Stimulated activated CD4-positive, alpha-beta T cell treated with anti-CD3 and anti-CD28 coated beads, Interleukin-4, amount 100 ng/mL, for 4 hours (primary cell): Measurements from ENCODE around the gene MRPL3.
A peak's percentile ranks its signal among the peaks of the same experiment; 100 is the strongest.

Experiments used
- DNase-seq, 2 experiments: peaks; one replicate each; pipeline ENCODE4 v3.0.0-alpha.2; 2020

The MRPL3 gene

GRCh38 chr3:131502530-131503319, at the start of gene MRPL3:
Gene MRPL3, minus strand, starts transcription at chr3:131502971. Its CDS starts 150 bp downstream, at chr3:131502821.
- DNase-seq: peak; percentile 79 to 80

DNA sequence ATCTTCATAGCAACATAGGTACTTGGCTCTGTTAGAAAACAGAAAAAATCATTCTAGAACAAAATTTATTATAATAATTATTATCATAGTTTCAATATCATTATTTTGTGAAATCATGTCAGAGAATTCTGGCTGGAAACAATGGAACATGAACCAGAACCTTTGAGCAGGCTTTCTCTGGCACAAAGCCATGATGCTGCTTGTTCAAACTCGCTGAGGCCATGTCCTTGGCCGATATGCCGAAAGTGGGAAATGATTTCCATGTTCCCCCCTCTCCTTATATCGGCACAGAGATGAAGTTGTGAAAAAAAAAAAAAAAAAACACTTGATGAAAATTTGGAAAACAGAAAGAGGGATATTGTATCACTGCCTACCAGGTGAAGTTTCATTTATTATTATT, 49.0 kb upstream of the MRPL3 start:
- no peak for DNase-seq

DNA sequence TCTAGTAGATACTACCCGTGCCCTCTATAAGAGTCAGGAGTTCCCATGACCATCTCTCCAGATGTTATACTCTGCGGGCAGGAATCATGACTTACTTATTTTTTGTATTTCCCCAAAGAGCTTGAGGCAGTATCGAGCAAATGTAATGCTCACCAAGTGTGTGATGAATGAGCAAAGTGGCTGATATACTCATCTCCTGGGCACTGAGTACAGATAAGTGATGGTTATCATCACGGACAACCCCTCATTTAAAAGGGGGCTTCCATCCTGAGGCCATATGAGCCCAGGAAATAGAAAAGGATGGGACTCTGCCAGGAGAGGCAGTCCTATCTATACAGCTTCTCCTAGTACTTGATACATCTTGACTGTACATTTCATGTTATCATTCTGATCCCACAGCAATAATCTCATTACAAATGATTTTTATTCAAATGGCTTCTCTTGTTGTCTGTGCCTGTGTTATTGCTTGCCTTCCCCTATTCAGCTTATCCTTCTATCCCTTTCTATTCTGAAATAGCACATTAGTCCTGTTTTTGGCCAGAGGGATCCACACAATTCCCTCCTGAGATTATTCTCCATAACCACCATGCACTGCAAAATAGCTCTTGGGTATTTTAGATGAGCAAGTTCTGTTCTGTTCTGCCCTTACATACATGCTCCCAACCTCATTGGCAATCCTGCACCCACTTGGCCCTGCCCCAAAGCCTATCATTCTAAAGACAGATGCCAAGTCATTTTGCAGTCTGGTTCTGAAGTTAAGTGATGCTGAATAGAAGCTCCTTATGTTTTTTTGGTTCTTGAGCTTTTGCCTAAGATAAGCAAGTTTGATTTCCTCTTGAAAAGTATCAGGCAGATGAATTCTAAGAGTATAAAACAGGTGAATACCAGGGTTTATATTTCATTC, 48.0 kb upstream of the MRPL3 start:
- DNase-seq: no peak

GRCh38 chr3:131549340-131549739, 46.6 kb upstream of the MRPL3 start:
- DNase-seq: no peak

- DNase-seq: no peak
Observed at GRCh38 chr3:131547585-131547984, 44.8 kb upstream of the MRPL3 start.

- DNase-seq: no peak
Observed at GRCh38 chr3:131546441-131546840, 43.7 kb upstream of the MRPL3 start.

GRCh38 chr3:131544557-131544956, 41.8 kb upstream of the MRPL3 start:
- no peak for DNase-seq

DNA sequence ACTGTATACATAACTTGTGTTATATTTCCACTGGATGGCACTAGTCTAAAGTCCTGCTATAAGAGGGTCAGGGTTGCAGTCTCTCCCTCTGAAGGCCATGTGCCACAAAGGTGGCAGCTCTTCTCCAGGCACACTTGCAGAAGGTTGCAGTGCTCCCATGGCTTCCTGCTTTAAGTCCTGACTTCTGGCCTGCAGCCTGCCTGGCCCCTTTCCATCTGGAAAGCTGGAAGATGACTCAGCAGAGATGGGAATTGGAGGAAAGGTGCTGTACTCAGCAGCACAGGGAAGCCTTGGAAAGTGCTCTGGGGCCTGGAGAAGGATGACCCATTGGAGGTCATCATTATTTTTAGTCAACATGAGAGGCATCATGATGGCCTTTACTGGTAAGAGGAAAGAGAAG, 40.9 kb upstream of the MRPL3 start:
- DNase-seq: no peak

GRCh38 chr3:131541288-131541687, 38.5 kb upstream of the MRPL3 start:
- DNase-seq: no peak

DNA sequence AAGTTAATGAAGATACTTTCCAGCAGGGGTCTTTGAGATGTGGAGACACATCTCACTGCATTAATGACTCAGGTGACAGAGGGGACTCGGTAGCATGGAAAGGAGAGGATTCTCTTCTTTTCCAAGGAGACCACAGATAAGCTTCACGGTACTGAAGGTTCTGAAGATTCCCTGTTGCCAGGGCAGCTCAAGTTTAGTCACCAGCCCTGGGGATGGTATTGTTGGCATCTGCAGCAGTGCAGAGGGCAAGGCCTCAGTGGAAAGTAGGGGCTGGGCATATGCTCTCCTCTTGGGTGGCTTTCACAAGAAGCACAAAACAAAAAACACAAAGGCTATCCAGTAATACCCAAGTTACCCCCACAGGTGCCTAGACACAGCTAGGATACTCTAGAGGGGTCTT, 38.0 kb upstream of the MRPL3 start:
- DNase-seq: no peak

DNA sequence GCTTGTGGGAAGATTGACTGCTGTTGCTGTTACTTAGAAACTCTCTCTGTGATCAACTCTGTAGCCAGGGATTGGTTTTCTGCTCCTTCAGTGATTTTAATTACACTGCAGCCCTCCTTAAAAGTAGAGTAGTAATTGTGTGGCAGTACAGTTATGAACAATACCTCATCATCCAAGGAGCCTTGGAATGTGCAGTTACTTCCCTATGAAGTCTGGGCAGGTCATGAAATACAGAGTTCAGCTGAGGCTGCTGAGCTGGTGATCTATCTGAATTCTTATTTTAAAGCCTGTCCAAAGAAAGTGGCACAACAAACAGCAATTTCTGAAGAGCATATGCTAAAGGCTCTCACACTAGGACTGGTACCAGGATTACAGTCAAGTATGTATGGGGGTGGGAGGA, 37.4 kb upstream of the MRPL3 start:
- no peak for DNase-seq

DNA sequence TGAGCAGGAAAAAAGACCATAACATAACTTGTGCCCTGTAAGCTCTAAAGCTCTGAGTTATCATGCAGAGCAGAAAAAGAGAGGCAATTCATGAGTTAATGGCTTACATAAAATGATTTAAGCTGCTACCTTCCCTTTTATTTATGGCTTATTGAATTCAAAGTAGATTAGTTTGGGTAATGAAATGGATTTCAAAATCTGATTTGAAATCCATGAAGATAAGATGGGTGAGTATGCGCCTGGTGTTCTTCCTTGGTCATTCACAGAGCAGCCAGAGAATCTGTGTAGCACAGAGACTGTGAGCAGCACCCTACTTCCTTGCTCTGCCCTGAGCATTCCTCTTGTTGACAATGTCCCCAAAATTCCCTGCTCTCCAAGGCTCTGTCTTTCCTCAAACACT, 36.2 kb upstream of the MRPL3 start:
- no peak for DNase-seq

DNA sequence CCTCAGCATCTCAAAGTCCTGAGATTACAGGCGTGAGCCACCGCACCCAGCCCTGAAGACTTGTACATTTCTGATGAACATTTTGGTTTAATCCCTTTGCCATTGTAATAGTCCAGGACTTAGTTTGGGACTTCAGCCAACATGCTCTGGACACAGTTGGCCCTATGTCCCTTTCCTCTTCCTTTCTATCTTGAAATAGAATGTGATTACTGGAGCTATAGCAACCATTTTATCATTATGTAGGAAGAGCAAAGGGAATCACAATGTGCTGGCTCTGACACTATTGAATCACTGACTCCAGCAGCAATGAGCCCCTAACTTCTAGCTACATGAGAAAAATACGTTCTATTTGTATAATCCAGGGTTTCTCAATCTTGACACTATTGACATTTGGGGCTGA, 34.8 kb upstream of the MRPL3 start:
- DNase-seq: no peak

DNA sequence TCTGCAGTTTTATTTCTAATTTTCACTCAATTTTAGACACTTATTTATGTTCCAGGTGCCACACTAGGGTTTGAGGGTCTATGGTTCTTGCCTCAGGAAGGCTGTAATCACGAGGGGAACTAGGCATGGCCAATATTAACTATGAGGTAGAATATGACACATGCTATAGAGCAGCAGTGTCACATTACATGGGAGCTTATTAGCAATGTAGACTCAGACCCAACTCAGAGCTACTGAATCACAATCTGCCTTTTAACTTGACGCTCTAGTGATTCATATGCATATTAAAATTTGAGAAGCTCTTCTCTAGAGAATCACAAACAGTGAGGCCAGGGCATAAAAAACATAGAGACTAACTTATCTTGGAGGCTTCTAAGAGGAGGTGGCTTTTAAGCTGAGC, 32.8 kb upstream of the MRPL3 start:
- DNase-seq: no peak

- no peak for DNase-seq
Observed at GRCh38 chr3:131535131-131535530, 32.4 kb upstream of the MRPL3 start.

DNA sequence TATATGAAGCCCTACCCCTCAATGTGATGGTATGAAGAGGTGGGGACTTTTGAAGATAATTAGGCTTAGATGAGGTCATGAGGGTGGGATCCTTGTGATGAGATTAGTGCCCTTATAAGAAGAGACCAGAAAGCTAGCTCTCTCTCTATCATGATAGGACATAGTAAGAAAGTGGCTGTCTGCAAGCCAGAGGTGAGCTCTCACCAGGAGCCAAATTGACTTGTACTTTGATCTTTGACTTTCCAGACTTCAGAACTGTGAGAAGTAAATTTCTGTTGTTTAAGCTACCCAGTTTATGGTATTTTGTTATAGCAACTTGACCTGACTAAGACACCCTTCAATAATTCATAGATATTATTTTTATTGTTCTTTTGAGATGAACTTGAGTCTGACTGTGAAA, 29.9 kb upstream of the MRPL3 start:
- no peak for DNase-seq

DNA sequence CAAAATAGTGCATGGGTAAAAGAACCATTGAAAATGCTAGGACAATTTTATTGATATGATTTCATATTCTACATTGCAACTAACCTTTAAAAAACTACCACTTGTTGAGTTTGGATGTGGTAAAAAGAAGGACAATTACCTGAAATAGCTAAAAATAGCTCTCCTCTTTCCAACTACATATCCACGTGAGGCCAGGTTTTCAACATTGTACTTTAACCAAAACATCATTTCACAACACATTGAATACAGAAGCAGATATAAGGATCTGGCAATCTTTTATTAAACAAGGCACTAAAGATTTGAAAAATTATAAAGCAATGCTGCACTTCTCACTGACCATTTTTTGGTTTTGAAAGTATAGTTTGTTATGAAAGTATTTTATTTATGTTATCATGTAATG, 28.1 kb upstream of the MRPL3 start:
- no peak for DNase-seq

GRCh38 chr3:131530388-131530787, 27.6 kb upstream of the MRPL3 start:
- DNase-seq: no peak

DNA sequence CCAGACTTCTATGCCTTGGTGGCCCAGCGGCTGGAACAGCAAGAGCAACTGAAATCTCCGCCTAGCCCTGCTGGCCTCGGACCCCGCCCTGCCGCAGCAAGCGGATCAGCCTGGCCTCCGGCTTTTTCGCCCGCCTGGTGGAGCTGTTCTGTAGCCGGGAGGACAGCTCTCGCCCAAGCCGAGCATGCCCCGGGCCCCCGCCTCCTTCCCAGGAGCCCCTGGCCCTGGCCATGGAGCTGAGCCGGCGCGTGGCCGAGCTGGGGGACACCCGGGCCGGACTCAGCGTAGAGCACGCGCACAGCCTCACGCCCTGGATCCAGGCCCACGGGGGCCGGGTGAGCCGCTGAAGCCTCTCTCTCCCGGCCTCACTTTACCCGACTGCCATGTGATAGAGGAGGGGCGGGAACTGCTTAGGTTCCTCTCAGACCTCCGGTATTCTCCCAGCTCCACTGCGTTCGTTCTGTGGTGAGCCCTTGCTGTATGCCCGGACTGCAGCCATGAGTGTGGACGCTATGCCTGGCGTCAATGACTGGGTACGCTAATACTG, 24.1 kb upstream of the MRPL3 start:
- no peak for DNase-seq

GRCh38 chr3:131518680-131519079, 15.9 kb upstream of the MRPL3 start:
- DNase-seq: no peak

GRCh38 chr3:131505421-131505820, 2.6 kb upstream of the MRPL3 start:
- no peak for DNase-seq

DNA sequence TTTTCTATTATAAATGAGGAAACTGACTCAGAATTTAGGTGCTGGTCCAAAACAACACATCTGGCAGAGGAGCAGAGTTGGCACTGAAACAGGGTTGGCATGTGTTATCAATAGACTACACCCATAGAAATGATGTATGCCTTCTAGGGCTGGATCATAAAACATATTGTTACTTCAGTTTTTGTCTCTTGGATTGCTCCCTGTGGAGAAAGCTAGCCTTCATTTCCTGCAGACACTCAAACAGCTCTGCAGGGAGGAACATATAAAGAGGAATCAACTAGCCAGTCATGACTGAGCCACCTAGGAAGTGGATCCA, 507 bp upstream of the MRPL3 start:
- no peak for DNase-seq

DNA sequence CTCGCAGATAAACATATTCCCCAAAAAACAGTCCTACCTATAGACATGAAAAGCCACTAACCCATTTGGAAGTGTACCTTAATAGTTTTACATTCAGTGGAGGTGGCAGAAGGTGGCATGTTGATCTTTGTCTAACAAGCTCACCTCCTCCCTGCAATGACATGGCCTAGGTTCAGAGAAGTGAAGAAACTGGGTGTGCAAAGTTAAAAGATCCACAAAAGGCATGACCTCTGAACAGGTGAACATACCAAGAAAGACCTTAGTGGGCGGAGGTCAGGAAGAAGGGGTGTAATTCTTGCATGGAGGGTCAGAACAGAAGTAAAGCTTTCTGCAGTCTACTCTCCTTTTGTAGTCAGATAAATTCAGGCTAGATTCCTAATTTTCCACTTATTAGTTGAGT, 822 bp downstream of the MRPL3 start:
- DNase-seq: no peak

- no peak for DNase-seq
Observed at GRCh38 chr3:131494706-131495105, 8.1 kb downstream of the MRPL3 start.
